HL-60/S4 treated with retinoic acid at 250 ng/mL for 4 days and 3 days (cell line): Measurements from ENCODE around the gene DNAH7.

Experiments used
- in situ Hi-C: fragments of 300-500 bp; cut with MboI; formaldehyde crosslinking; loops from 2 replicates; pipeline ENCODE4 v1.7.0; 2022; ENCODE audit warnings: low sequenced_read_pairs

DNAH7 gene

GRCh38 chr2:195819276-195819675 lies 249.4 kb downstream of the DNAH7 start:
- in situ Hi-C loops, result no loop called here

GRCh38 chr2:195818526-195818925 lies 250.1 kb downstream of the DNAH7 start:
- in situ Hi-C loops, result no loop called here

GRCh38 chr2:195818106-195818505 lies 250.5 kb downstream of the DNAH7 start:
- in situ Hi-C loops, result no loop called here

- in situ Hi-C loops, result no loop called here
Observed at GRCh38 chr2:195815083-195815482, 253.6 kb downstream of the DNAH7 start.

- in situ Hi-C loops, result no loop called here
Observed at GRCh38 chr2:195813421-195813820, 255.2 kb downstream of the DNAH7 start.

GRCh38 chr2:195810340-195811098 lies 258.1 kb downstream of the DNAH7 start:
- in situ Hi-C loops, result no loop called here

GRCh38 chr2:195808189-195808588 lies 260.4 kb downstream of the DNAH7 start:
- in situ Hi-C loops, result no loop called here

GRCh38 chr2:195805283-195805976 lies 263.2 kb downstream of the DNAH7 start:
- in situ Hi-C loops, result no loop called here

- in situ Hi-C loops, result no loop called here
Observed at GRCh38 chr2:195795879-195796278, 272.8 kb downstream of the DNAH7 start.

GRCh38 chr2:195793881-195794280 lies 274.8 kb downstream of the DNAH7 start:
- in situ Hi-C loops, result no loop called here

GRCh38 chr2:195782156-195782555 lies 286.5 kb downstream of the DNAH7 start:
- in situ Hi-C loops, result no loop called here

- in situ Hi-C loops, result no loop called here
Observed at GRCh38 chr2:195779491-195779890, 289.1 kb downstream of the DNAH7 start.

GRCh38 chr2:195769975-195770374 lies 298.7 kb downstream of the DNAH7 start:
- in situ Hi-C loops, result no loop called here

GRCh38 chr2:195768431-195768830 lies 300.2 kb downstream of the DNAH7 start:
- in situ Hi-C loops, result no loop called here

- in situ Hi-C loops, result no loop called here
Observed at GRCh38 chr2:195766691-195767090, 301.9 kb downstream of the DNAH7 start.

- in situ Hi-C loops, result no loop called here
Observed at GRCh38 chr2:195763866-195764265, 304.8 kb downstream of the DNAH7 start.

GRCh38 chr2:195759877-195760276 lies 308.8 kb downstream of the DNAH7 start:
- in situ Hi-C loops, result no loop called here

- in situ Hi-C loops, result no loop called here
Observed at GRCh38 chr2:195758846-195759245, 309.8 kb downstream of the DNAH7 start.

- in situ Hi-C loops, result no loop called here
Observed at GRCh38 chr2:195756218-195756942, 312.3 kb downstream of the DNAH7 start.

- in situ Hi-C loops, result no loop called here
Observed at GRCh38 chr2:195741191-195741590, 327.4 kb downstream of the DNAH7 start.

- in situ Hi-C loops, result no loop called here
Observed at GRCh38 chr2:195737511-195738325, 330.9 kb downstream of the DNAH7 start.
